ENCODE results near the gene BLOC1S1.

The BLOC1S1 gene

DNA sequence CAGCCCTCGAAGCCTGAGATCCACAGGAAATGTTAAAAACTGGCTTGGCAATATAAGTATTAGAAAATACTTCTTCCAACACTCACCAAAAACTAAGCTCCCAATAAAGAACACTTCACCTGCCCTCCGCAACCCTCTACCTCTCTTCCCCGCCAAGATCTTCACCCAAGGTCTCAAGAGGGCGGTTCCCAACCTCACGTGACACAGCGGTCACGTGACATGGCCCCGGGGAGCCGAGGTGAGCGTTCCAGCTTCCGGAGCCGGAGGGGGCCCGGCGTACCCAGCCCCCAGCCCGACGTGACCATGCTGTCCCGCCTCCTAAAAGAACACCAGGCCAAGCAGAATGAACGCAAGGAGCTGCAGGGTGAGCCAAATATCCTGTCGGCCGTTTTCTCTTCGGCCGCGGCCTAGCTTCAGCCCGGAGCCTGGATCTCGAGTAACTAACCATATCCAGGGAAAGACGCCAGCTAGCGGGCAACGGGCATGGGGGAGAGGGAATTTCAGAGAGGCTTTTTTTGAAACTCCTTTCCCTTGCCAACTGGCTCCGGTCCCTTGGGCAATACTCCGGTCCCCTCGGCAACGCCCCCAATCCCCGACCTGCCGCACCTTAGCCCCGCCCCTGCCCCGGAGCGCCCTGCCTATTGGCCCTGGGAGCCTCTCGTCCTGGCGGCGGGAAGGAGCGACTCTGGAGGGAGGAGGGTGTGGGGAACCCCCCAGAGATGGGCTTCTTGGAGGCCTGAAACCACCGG lies at the start of gene BLOC1S1:
BLOC1S1 (plus strand) TSS at position 214 of the 749 bp plus-strand sequence; CDS start at position 220, 6 bp downstream.
- H3K4me1 Mint-ChIP-seq: peaks cover 72% of the 10 kb centered on the region
- H3K9me3 Mint-ChIP-seq: no peaks in the 10 kb centered on the region
- H3K27ac Mint-ChIP-seq: peak within 1 kb of the TSS; percentile 91 to 93 (median 92)
- TF ChIP-seq, protein P1, sequence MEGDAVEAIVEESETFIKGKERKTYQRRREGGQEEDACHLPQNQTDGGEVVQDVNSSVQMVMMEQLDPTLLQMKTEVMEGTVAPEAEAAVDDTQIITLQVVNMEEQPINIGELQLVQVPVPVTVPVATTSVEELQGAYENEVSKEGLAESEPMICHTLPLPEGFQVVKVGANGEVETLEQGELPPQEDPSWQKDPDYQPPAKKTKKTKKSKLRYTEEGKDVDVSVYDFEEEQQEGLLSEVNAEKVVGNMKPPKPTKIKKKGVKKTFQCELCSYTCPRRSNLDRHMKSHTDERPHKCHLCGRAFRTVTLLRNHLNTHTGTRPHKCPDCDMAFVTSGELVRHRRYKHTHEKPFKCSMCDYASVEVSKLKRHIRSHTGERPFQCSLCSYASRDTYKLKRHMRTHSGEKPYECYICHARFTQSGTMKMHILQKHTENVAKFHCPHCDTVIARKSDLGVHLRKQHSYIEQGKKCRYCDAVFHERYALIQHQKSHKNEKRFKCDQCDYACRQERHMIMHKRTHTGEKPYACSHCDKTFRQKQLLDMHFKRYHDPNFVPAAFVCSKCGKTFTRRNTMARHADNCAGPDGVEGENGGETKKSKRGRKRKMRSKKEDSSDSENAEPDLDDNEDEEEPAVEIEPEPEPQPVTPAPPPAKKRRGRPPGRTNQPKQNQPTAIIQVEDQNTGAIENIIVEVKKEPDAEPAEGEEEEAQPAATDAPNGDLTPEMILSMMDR (IDR thresholded peaks at IDR 0.05; ENCODE audit: unreplicated experiment in 3 of 3): no peak
- peak within 1 kb of the TSS; percentile 89 to 94 (median 92) for H3K4me3 Mint-ChIP-seq
- H3K36me3 Mint-ChIP-seq (ENCODE audit: low read depth): no peaks in the 10 kb centered on the region
- peaks cover 5% of the 10 kb centered on the region for H3K27me3 Mint-ChIP-seq (ENCODE audit: low read depth)

DNA sequence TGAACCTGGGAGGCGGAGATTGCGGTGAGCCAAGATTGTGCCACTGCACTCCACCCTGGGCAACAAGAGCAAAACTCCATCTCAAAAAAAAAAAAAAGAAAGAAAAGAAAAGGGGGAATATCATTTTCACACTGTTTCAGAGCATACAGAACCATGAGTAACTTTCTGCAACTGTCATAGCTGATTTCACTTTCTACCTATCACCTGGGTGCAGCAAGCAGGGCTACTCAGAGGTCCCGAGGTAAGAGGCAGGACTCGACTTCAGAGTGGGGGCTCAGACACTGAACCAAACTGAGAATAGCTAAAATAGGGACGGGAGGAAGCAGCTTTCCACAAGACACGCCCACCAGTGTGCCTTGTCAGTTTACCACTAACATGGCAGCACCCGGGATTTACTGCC lies 49.3 kb upstream of the BLOC1S1 start:
- no peak overlapping the region for H3K4me3 Mint-ChIP-seq
- TF ChIP-seq, protein P1 (IDR thresholded peaks at IDR 0.05; ENCODE audit: unreplicated experiment in 3 of 3): no peak
- H3K36me3 Mint-ChIP-seq (ENCODE audit: low read depth): no peaks in the 10 kb centered on the region
- H3K27ac Mint-ChIP-seq: no peak overlapping the region
- no peaks in the 10 kb centered on the region for H3K9me3 Mint-ChIP-seq
- no peaks in the 10 kb centered on the region for H3K4me1 Mint-ChIP-seq
- peaks cover 4% of the 10 kb centered on the region for H3K27me3 Mint-ChIP-seq (ENCODE audit: low read depth)

DNA sequence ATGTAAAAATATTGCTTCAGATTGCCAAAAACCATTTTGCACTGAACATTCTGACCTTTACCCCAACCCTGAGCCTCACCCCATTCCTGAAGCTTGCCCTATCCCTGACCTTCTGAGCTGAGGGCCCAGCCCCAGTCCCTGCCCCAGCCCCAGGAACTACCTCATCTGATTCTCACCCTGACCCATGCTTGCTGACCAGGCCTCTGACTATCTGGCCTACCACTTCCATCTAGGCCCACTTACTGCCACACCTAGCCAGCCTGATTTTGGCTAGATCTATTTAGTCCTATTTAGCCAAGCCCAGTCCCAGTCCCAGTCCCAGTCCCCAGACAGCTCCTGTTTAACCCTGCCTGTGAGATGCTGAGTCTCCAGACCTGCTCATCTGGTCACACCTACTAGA lies 45.6 kb upstream of the BLOC1S1 start:
- Mint-ChIP-seq H3K36me3 (ENCODE audit: low read depth) (no peaks in the 10 kb centered on the region), H3K27me3 (ENCODE audit: low read depth) (peaks cover 4% of the 10 kb centered on the region), H3K4me1 (no peaks in the 10 kb centered on the region), H3K9me3 (no peaks in the 10 kb centered on the region), H3K4me3 (no peak overlapping the region), H3K27ac (no peak overlapping the region)
- TF ChIP-seq, protein P1 (IDR thresholded peaks at IDR 0.05; ENCODE audit: unreplicated experiment in 3 of 3): no peak

DNA sequence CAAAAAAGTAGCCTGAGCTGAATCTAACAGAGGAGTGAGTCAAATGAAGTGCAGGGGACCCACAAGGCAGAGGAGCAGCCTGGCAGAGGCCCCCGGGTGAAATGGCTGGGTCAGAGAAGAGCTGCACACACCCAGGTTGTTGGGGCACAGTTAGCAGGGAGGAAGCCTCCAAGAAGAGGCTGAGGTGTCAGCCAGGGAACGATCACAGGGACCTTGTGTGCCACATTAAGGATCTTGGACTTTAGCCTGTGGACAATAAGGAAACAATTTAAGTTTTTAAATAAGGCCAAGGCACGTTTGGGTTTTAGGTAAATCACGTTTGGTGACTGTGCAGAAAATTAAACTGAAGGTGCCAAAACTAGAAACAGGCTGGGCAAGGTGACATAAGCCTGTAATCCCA lies 44.1 kb upstream of the BLOC1S1 start:
- no peaks in the 10 kb centered on the region for H3K36me3 Mint-ChIP-seq (ENCODE audit: low read depth)
- no peak overlapping the region for H3K4me3 Mint-ChIP-seq
- H3K4me1 Mint-ChIP-seq: no peaks in the 10 kb centered on the region
- TF ChIP-seq, protein P1 (IDR thresholded peaks at IDR 0.05; ENCODE audit: unreplicated experiment in 3 of 3): no peak
- H3K27me3 Mint-ChIP-seq (ENCODE audit: low read depth): no peaks in the 10 kb centered on the region
- no peaks in the 10 kb centered on the region for H3K9me3 Mint-ChIP-seq
- H3K27ac Mint-ChIP-seq: no peak overlapping the region

DNA sequence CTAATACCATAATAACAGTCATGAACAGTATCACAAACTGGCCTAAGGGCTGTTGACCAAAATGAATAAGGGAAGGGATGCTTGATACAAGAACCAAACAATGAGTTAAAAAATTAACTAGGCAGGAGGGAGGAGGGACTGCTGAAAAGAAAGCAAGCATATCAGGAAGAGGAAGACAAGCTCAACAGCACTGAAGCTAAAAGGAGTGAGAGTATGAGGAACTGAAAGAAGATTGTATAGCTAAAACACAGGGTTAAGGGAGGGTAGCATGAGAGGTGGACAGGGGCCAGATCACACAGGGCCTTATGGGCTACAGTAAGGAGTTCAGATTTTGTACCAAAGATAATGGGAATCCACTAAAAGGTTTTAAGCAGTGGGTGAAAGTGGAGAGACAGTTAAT lies 42.2 kb upstream of the BLOC1S1 start:
- Mint-ChIP-seq H3K4me3 (no peak overlapping the region), H3K36me3 (ENCODE audit: low read depth) (no peaks in the 10 kb centered on the region), H3K9me3 (no peaks in the 10 kb centered on the region), H3K27ac (peak overlapping the region in 2 of 3 experiments; percentile 44 to 69), H3K4me1 (no peaks in the 10 kb centered on the region), H3K27me3 (ENCODE audit: low read depth) (no peaks in the 10 kb centered on the region)
- TF ChIP-seq, protein P1 (IDR thresholded peaks at IDR 0.05; ENCODE audit: unreplicated experiment in 3 of 3): no peak

DNA sequence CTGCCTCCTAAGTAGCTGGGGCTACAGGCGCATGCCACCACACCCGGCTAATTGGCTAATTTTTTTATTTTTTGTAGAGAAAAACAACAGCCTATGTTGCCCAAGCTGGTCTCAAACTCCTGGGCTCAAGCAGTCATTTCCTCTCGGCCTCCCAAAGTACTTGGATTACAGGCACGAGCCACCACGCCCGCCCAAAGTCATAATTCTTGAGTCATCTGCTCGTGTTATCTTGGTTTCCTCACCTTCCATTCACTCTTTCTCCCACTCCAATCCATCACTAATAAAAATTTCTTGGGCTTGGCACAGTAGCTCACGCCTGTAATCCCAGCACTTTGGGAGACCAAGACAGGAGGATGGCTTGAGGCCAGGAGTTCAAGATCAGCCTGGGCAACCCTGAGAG lies 40.2 kb upstream of the BLOC1S1 start:
- no peaks in the 10 kb centered on the region for H3K27me3 Mint-ChIP-seq (ENCODE audit: low read depth)
- no peaks in the 10 kb centered on the region for H3K36me3 Mint-ChIP-seq (ENCODE audit: low read depth)
- H3K4me1 Mint-ChIP-seq: no peaks in the 10 kb centered on the region

More for the DNA sequence above, 40.2 kb upstream of the BLOC1S1 start:
- TF ChIP-seq, protein P1 (IDR thresholded peaks at IDR 0.05; ENCODE audit: unreplicated experiment in 3 of 3): no peak
- no peak overlapping the region for H3K27ac Mint-ChIP-seq
- no peaks in the 10 kb centered on the region for H3K9me3 Mint-ChIP-seq
- H3K4me3 Mint-ChIP-seq: no peak overlapping the region
